AG10803 (cell line): ENCODE data around the gene DISP2.

Source experiments
- DNase-seq: peaks from one replicate; pipeline ENCODE4 v3.0.0; 2010; ENCODE audit warnings: low read depth
- H3K4me3 ChIP-seq: 2 replicates; pipeline ENCODE4 v1.5.1; 2011; ENCODE audit warnings: mild to moderate bottlenecking, low read length, control low read depth
- TF ChIP-seq, protein P1 (sequence below): conservative IDR thresholded peaks from 2 replicates; pipeline ENCODE4 v1.5.1; 2011; ENCODE audit warnings: mild to moderate bottlenecking, low read length, control low read depth, inconsistent platforms

Gene DISP2

DNA sequence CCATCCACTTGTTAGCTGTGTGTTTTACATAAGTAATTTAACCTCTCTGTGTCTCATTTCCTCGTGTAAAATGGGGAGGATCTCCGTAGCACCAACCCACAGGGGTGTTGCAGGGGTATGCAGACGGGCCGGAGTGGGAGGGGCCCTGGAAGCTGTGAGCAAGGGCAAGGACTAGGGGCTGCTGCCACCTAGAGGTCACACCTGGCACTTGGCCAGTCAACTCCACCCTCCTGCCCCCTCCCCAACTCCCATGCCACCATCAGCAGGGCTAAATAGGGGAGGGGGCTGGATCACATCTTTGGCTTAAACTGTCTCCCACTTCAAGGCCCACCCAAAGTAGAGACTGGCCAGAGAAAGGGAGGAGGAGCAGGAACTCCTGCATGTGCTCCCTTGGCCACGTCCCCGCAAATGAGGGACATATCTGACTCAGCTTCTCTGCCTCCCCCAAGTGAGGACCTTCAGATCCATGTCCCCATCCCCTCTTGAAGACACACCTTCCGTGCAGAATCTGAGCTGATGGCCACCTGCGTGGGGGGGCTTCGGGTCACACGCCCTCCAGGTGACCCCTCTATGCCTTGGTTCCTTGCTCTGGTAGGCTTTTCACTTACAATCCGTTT is 19.9 kb upstream of the DISP2 start:
- TF ChIP-seq, protein P1, sequence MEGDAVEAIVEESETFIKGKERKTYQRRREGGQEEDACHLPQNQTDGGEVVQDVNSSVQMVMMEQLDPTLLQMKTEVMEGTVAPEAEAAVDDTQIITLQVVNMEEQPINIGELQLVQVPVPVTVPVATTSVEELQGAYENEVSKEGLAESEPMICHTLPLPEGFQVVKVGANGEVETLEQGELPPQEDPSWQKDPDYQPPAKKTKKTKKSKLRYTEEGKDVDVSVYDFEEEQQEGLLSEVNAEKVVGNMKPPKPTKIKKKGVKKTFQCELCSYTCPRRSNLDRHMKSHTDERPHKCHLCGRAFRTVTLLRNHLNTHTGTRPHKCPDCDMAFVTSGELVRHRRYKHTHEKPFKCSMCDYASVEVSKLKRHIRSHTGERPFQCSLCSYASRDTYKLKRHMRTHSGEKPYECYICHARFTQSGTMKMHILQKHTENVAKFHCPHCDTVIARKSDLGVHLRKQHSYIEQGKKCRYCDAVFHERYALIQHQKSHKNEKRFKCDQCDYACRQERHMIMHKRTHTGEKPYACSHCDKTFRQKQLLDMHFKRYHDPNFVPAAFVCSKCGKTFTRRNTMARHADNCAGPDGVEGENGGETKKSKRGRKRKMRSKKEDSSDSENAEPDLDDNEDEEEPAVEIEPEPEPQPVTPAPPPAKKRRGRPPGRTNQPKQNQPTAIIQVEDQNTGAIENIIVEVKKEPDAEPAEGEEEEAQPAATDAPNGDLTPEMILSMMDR: peak; percentile 54
- H3K4me3 ChIP-seq: peak overlapping the region; percentile 79
- DNase-seq: peak; percentile 56

DNA sequence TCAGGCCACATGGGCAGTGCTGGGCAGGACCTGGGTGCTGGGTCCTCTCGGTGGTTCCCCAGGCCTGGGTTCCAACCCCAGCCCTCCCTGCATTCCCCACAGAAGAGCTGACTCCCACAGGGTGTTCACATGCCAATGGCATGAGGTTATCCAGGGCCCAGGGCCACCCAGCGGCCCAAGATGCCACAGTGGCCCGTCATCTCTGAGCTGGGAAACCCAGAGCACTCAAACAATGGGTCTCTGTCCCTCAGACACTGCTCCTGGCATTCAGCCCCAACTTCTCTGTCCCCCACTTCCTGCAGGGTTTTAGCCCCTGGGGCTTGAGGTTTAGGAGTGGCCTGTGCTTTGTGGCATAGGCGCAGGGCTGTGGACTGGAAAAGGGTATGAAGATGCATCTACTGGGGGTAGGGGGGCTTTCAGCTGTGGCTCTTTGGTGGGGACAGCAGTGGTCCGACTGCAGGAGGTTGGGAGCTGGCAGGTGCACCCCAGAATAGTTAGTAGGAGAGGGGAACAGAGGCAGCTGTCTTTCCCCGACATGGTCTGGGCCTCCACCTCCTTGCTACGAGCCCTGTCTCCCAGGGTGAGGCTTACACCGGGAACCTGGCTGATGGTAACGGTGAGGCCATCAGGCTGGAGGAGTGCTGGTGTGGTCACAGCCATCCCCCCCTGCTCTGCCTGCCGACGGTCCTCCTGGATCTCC is 18.9 kb upstream of the DISP2 start:
- TF ChIP-seq, protein P1: no peak
- peak; percentile 94 for DNase-seq
- H3K4me3 ChIP-seq: peak overlapping the region; percentile 79

DNA sequence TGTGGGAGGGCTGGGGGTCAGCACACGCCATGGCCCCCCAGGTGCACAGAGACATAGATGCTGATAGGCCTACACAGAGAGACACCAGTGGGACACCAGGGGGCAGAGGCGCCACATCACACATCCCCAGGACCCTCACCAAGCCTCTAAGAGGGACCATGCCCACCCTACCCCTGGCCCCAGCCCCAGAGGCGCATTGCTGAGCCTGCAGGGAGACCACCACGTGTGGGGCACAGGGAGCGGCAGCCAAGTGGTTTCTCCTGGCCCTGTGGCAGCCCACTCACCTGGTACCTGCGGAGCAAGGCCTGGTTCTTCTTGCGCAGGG is 18.4 kb upstream of the DISP2 start:
- DNase-seq: no peak
- TF ChIP-seq, protein P1: peak; percentile 24
- peak overlapping the region; percentile 79 for H3K4me3 ChIP-seq

DNA sequence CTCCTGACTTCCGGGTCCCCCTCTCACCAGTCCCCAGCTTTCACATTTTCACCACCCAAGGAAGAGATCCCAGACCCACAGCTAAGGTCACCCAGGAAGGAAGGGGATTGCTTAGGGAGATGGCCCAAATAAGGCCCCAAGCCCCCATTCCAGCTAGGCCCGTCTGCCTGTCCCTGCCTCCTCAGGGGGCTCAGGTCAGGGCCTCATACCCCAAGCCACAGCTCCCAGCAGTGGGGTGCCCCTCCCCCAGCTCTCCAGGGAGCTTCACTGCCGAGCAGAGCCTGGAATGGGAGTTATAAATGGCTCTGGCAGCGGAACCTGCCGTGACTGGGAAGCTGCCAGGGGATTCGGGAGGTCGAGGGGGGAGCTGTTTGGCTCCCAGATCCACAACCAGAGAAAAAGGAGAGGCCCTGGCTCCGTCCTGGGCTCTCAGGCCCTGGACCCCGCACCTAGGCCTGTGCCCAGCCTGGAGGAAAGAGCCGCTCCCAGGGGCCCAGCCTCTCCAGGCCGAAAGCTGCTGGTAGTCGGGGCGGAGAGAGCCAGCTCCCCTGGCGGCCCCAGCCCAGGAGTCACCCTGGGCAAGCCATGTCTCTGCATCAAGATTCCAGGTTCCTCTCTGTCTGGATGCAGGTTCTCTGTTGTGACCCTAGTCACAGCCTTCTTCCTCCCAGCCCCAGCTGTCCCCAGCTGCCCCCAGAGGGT is 17.8 kb upstream of the DISP2 start:
- DNase-seq: peak; percentile 92
- TF ChIP-seq, protein P1: no peak
- H3K4me3 ChIP-seq: peak overlapping the region; percentile 79

DNA sequence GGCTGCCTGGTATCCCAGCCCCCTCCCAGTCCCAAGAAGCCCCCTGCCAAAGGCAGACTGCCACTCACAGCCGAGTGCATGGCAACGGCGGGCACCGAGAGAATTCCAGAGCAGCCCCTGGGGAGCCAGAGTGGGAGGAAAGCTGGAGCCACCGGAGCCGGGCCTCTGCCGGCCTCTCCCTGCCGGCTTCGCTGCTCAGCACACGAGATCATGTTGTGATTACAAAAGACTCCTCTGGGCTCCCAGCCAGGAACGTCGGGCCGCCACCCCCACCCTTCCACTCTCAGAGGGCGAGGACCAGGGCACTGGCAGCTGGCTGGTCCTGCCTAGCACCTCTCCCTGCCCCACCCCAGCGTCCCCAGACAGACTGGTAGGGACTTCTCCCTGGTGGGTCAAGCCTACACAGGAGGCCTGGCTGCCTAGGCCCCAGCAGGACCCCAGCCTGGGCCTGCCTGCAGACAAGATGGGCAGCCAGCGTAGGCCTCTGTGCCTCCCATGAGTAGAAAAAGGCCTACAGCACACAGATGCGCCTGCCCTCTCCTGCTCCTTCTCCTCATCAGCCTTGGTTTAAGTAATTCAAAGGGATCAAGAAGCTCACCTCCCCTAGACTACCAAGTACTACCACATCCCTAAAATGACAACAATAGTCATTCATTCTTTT is 17.1 kb upstream of the DISP2 start, which contains the start of gene CCDC9B:
Gene CCDC9B, minus strand, starts transcription at position 200 of the 661 bp plus-strand sequence. Its CDS starts 120 bp downstream, at position 80.
- TF ChIP-seq, protein P1: no peak
- peak within 1 kb of the TSS; percentile 79 for H3K4me3 ChIP-seq
- peak; percentile 90 for DNase-seq

DNA sequence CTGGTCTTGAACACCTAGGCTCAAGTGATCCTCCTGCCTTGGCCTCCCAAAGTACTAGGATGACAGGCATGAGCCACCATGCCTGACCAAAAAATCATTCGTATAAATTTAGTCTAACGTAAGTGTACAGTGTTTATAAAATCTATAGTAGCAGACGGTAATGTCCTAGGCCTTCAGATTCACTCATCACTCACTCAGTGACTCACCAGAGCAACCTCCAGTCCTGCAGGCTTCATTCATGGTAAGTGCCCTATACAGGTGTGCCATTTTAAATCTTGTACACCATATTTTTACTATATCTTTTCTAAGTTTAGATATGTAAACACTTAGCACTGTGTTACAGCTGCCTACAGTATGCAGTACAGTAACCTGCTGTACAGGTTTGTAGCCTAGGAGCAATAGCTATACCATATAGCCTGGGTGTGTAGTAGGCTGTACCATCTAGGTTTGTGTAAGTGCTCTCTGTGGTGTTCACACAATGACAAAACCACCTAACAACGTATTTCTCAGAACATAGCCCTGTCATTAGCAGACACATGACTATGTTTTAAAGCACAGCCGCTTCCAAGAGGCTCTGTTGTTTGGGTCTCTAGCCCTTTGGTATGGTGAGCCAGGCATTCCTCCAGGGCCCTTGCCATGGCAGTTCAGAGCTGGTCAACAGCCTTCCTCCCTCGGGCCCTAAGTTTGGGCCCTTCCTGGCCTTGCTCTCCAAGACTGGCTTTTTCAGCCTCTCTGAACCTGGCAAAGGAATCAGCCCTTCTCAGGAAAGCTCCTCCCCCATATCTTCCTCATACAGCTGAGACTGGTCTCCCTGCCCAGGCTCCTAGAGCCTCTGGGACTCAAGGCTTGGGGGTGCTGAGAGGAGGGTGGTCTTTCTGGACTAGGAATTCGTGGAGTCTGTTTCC is 15.4 kb upstream of the DISP2 start:
- H3K4me3 ChIP-seq: no peak overlapping the region
- TF ChIP-seq, protein P1: no peak
- DNase-seq: no peak
